Fibroblast of lung (primary cell): ENCODE results near the gene IFT81. TPM values are rescaled to one million over a fixed set of nuclear protein-coding genes. Genes with fewer than 3 reads are reported as not detected.

ENCODE experiments used
- DNase-seq, 2 donors: peaks; one replicate each; pipeline versions ENCODE4 v3.0.0 to v3.0.0-alpha.2; 2010; ENCODE audit warnings: low read depth in 2 of 2
- H2AFZ ChIP-seq: 2 replicates; pipeline ENCODE4 v1.5.1; 2012; ENCODE audit warnings: low read length, control low read depth, inconsistent platforms
- H3K27ac ChIP-seq: 2 replicates; pipeline ENCODE4 v1.5.1; 2011; ENCODE audit warnings: low read length, control low read depth; ENCODE audit not compliant: insufficient read depth
- H3K27me3 ChIP-seq: 2 replicates; pipeline ENCODE4 v1.5.1; 2011; ENCODE audit warnings: mild to moderate bottlenecking, low read length; ENCODE audit not compliant: control insufficient read depth, insufficient read depth
- H3K36me3 ChIP-seq: 2 replicates; pipeline ENCODE4 v1.5.1; 2011; ENCODE audit warnings: low read length; ENCODE audit not compliant: control insufficient read depth, insufficient read depth
- H3K4me1 ChIP-seq: 2 replicates; pipeline ENCODE4 v1.5.1; 2011; ENCODE audit warnings: low read length; ENCODE audit not compliant: control insufficient read depth, insufficient read depth; ENCODE audit errors: extremely low read depth
- H3K4me2 ChIP-seq: 2 replicates; pipeline ENCODE4 v1.5.1; 2011; ENCODE audit warnings: low read length, control low read depth; ENCODE audit not compliant: insufficient read depth; ENCODE audit errors: extremely low read depth
- H3K4me3 ChIP-seq, 4 experiments: fragments of 200-600 bp in 1 of 4; sonication (generic) in 1 of 4; replicated peaks in 1 of 4; 2 replicates each; pipeline ENCODE4 v1.5.1; 2011 to 2016; ENCODE audit warnings: low read length in 4 of 4, low read depth in 3 of 4, mild to moderate bottlenecking in 3 of 4, control low read depth in 2 of 4, inconsistent platforms in 1 of 4, mixed read lengths in 1 of 4; ENCODE audit not compliant: insufficient read depth in 1 of 4; ENCODE audit errors: control extremely low read depth in 1 of 4
- H3K79me2 ChIP-seq: 2 replicates; pipeline ENCODE4 v1.5.1; 2012; ENCODE audit warnings: mild to moderate bottlenecking, low read length, inconsistent platforms; ENCODE audit not compliant: control insufficient read depth, insufficient read depth
- H3K9ac ChIP-seq: 2 replicates; pipeline ENCODE4 v1.5.1; 2011; ENCODE audit warnings: mild to moderate bottlenecking, low read length, control low read depth; ENCODE audit not compliant: insufficient read depth
- H3K9me3 ChIP-seq: 2 replicates; pipeline ENCODE4 v1.5.1; 2012; ENCODE audit warnings: low read depth, low read length; ENCODE audit not compliant: control insufficient read depth, insufficient read depth
- H4K20me1 ChIP-seq: 2 replicates; pipeline ENCODE4 v1.5.1; 2011; ENCODE audit warnings: low read length; ENCODE audit not compliant: control insufficient read depth, insufficient read depth; ENCODE audit errors: extremely low read depth
- CTCF ChIP-seq, 2 donors: IDR thresholded peaks in 1 of 2; conservative IDR thresholded peaks in 1 of 2; 1 replicate in 1 of 2; 2 replicates in 1 of 2; pipeline ENCODE4 v1.5.1; 2011 to 2012; ENCODE audit warnings: low read length in 2 of 2, control low read depth in 1 of 2, inconsistent platforms in 1 of 2, low read depth in 1 of 2, mild to moderate bottlenecking in 1 of 2
- EZH2 ChIP-seq: IDR thresholded peaks from 2 replicates; pipeline ENCODE4 v1.5.1; 2012; ENCODE audit warnings: low read length, control low read depth, mild to moderate bottlenecking; ENCODE audit errors: missing control alignments
- polyA plus RNA-seq, 2 donors: library from polyadenylated mRNA; depleted of rRNA in 1 of 2; stranded (reverse) in 1 of 2; unstranded in 1 of 2; fragments of >200 nt; gene quantifications; 2 replicates each; pipeline ENCODE4 v1.2.1, GENCODE V29; 2011 to 2012; ENCODE audit warnings: missing spikeins in 1 of 2
- total RNA-seq: library from RNA; depleted of rRNA; stranded (reverse); fragments of >200 nt; gene quantifications from 2 replicates; pipeline ENCODE4 v1.2.1, GENCODE V29; 2014

Gene IFT81
- total and polyA plus RNA-seq, 2 donors (not counting 1 experiment from before 2014, with no cell fraction given) = 17.7 to 23.6 TPM

- peaks cover 2% of the 10 kb centered on the region for H3K36me3 ChIP-seq
- H3K27me3 ChIP-seq = no peaks in the 10 kb centered on the region
- no peak overlapping the region for H3K9ac ChIP-seq
- peaks cover 4% of the 10 kb centered on the region for H3K4me1 ChIP-seq
- no peak for DNase-seq
- H2AFZ ChIP-seq = no peak overlapping the region
- H3K4me3 ChIP-seq = no peak overlapping the region
- H3K9me3 ChIP-seq = no peaks in the 10 kb centered on the region
- no peaks in the 10 kb centered on the region for H4K20me1 ChIP-seq
- H3K27ac ChIP-seq = no peak overlapping the region
- no peak for TF ChIP-seq EZH2
- no peak for TF ChIP-seq CTCF (conservative IDR thresholded peaks at IDR 0.05 in 1 of 2, IDR thresholded peaks at IDR 0.05 in 1 of 2; ENCODE audit: low read depth in 1 of 2, low read length in 2 of 2)
- no peaks in the 10 kb centered on the region for H3K79me2 ChIP-seq
- H3K4me2 ChIP-seq = no peak overlapping the region
These were observed 59.2 kb downstream of the IFT81 start for GRCh38 chr12:110183386-110183785.

DNA sequence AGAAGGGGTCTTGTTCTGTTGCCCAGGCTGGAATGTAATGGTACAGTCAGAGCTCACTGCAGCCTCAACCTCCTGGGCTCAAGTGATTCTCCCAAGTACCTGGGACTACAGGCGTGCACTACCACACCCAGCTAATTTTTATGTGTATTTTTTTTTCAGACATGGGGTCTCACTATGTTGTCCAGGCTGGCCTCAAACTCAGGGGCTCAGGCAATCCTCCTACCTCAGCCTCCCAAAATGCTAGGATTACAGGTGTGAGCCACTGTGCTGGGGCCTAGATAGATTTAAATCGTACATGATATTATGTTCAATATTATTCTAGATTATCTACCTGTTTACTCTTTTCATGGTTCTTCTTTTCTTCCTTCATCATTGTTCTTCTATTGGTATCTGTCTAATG, 61.5 kb downstream of the IFT81 start:
- H2AFZ ChIP-seq = no peak overlapping the region
- no peak overlapping the region for H3K4me3 ChIP-seq
- H3K27me3 ChIP-seq = no peaks in the 10 kb centered on the region
- no peak for DNase-seq
- no peaks in the 10 kb centered on the region for H3K79me2 ChIP-seq
- H4K20me1 ChIP-seq = no peaks in the 10 kb centered on the region
- TF ChIP-seq CTCF (conservative IDR thresholded peaks at IDR 0.05 in 1 of 2, IDR thresholded peaks at IDR 0.05 in 1 of 2; ENCODE audit: low read depth in 1 of 2, low read length in 2 of 2) (no peak), EZH2 (no peak)
- H3K36me3 ChIP-seq = peaks cover 2% of the 10 kb centered on the region
- no peak overlapping the region for H3K4me2 ChIP-seq
- H3K9me3 ChIP-seq = no peaks in the 10 kb centered on the region
- H3K4me1 ChIP-seq = peaks cover 2% of the 10 kb centered on the region
- H3K27ac ChIP-seq = no peak overlapping the region
- H3K9ac ChIP-seq = no peak overlapping the region

GRCh38 chr12:110186059-110186458, 61.9 kb downstream of the IFT81 start:
- H3K27me3 ChIP-seq = no peaks in the 10 kb centered on the region
- no peaks in the 10 kb centered on the region for H3K9me3 ChIP-seq
- no peak for DNase-seq
- no peaks in the 10 kb centered on the region for H3K4me1 ChIP-seq
- H3K9ac ChIP-seq = no peak overlapping the region
- no peaks in the 10 kb centered on the region for H3K79me2 ChIP-seq
- H3K4me2 ChIP-seq = no peak overlapping the region
- H3K36me3 ChIP-seq = peaks cover 2% of the 10 kb centered on the region
- H3K4me3 ChIP-seq = no peak overlapping the region
- no peak for TF ChIP-seq CTCF (conservative IDR thresholded peaks at IDR 0.05 in 1 of 2, IDR thresholded peaks at IDR 0.05 in 1 of 2; ENCODE audit: low read depth in 1 of 2, low read length in 2 of 2)
- TF ChIP-seq EZH2 = no peak
- H3K27ac ChIP-seq = no peak overlapping the region
- H4K20me1 ChIP-seq = no peaks in the 10 kb centered on the region
- no peak overlapping the region for H2AFZ ChIP-seq
